OCI-LY7 (cell line): Measurements from ENCODE around the gene RAD51. TPM values are rescaled to one million over a fixed set of nuclear protein-coding genes. Genes with fewer than 3 reads are reported as not detected.

ENCODE experiments used
- Bru-seq: library from RNA; stranded (reverse); fragments of 400-500 nt; gene quantifications from one replicate; lab custom pipeline; 2021; lab: Mats Ljungman, UMichigan
- BruChase-seq, 2 experiments: library from RNA; stranded (reverse); fragments of 400-500 nt; gene quantifications; one replicate each; lab custom pipeline; 2021; lab: Mats Ljungman, UMichigan
- BruUV-seq: library from RNA; stranded (reverse); fragments of 400-500 nt; replicated peaks from 2 replicates; lab custom pipeline; 2021; lab: Mats Ljungman, UMichigan
- CTCF ChIA-PET: fragments of 300-600 bp; sonication (Branson Sonifier 250); formaldehyde crosslinking; loops from one replicate; lab custom pipeline; 2022; ENCODE audit warnings: antibody characterized with exemption; ENCODE audit not compliant: unreplicated experiment; lab: Charles Lee
- POLR2A ChIA-PET: fragments of 300-600 bp; sonication (Branson Sonifier 250); formaldehyde crosslinking; loops from one replicate; lab custom pipeline; 2022; ENCODE audit warnings: antibody characterized with exemption; lab: Charles Lee
- DNase-seq: peaks from one replicate; pipeline ENCODE4 v3.0.0-alpha.2; 2015; ENCODE audit warnings: low spot score
- H2AFZ ChIP-seq: fragments of 200-600 bp; sonication (generic), shearing (Covaris generic); 2 replicates; pipeline ENCODE4 v1.6.1; 2014; ENCODE audit warnings: mild to moderate bottlenecking, antibody characterized with exemption, low read length, moderate library complexity
- H3K27ac ChIP-seq: fragments of 200-600 bp; sonication (generic); 2 replicates; pipeline ENCODE4 v1.5.1; 2014; ENCODE audit warnings: mixed run types, low read depth, mild to moderate bottlenecking, moderate library complexity, low read length, inconsistent platforms; ENCODE audit not compliant: poor library complexity, severe bottlenecking
- H3K36me3 ChIP-seq: fragments of 200-600 bp; sonication (generic); 2 replicates; pipeline ENCODE4 v1.6.1; 2014; ENCODE audit warnings: mild to moderate bottlenecking, antibody characterized with exemption, low read length, moderate library complexity, mixed read lengths; ENCODE audit not compliant: insufficient read depth
- H3K4me1 ChIP-seq: fragments of 200-600 bp; sonication (generic); 2 replicates; pipeline ENCODE4 v1.5.1; 2014; ENCODE audit warnings: mild to moderate bottlenecking, low read length; ENCODE audit not compliant: insufficient read depth, poor library complexity, severe bottlenecking
- H3K4me2 ChIP-seq: fragments of 200-600 bp; sonication (generic); 2 replicates; pipeline ENCODE4 v1.6.1; 2014; ENCODE audit warnings: mild to moderate bottlenecking, low read length
- H3K4me3 ChIP-seq: fragments of 200-600 bp; sonication (generic); 2 replicates; pipeline ENCODE4 v1.5.1; 2014; ENCODE audit warnings: mild to moderate bottlenecking, low read depth, low read length; ENCODE audit not compliant: poor library complexity, severe bottlenecking
- H3K79me2 ChIP-seq: fragments of 200-600 bp; sonication (generic); 2 replicates; pipeline ENCODE4 v1.6.1; 2016; ENCODE audit warnings: low read depth, mild to moderate bottlenecking, low read length, moderate library complexity, mixed read lengths; ENCODE audit not compliant: insufficient read depth
- H3K9me2 ChIP-seq: fragments of 200-600 bp; sonication (generic); 2 replicates; pipeline ENCODE4 v1.6.1; 2016; ENCODE audit warnings: mild to moderate bottlenecking, low read length, mixed read lengths; ENCODE audit not compliant: insufficient read depth
- H3K9me3 ChIP-seq: fragments of 200-600 bp; sonication (generic); 2 replicates; pipeline ENCODE4 v1.6.1; 2014; ENCODE audit warnings: mild to moderate bottlenecking, mixed run types, low read length, mixed read lengths
- H4K20me1 ChIP-seq: fragments of 200-600 bp; sonication (generic); 2 replicates; pipeline ENCODE4 v1.6.1; 2014; ENCODE audit warnings: mild to moderate bottlenecking, antibody characterized with exemption, low read length, moderate library complexity, mixed read lengths; ENCODE audit not compliant: insufficient read depth
- CTCF ChIP-seq: fragments of 200-600 bp; sonication (generic); conservative IDR thresholded peaks from 2 replicates; pipeline ENCODE4 v1.5.1; 2014; ENCODE audit warnings: mild to moderate bottlenecking, antibody characterized with exemption, low read length, moderate library complexity, mixed read lengths
- EZH2phosphoT487 ChIP-seq: fragments of 200-600 bp; sonication (generic); IDR thresholded peaks from 2 replicates; pipeline ENCODE4 v1.6.1; 2018; ENCODE audit warnings: low read depth, borderline replicate concordance, mild to moderate bottlenecking, mixed run types, antibody characterized with exemption, low read length, moderate library complexity, mixed read lengths
- intact Hi-C: fragments of 100-400 bp; cut with micrococcal nuclease; formaldehyde crosslinking; loops from one replicate; pipeline ENCODE4 v1.10.0; 2022; ENCODE audit not compliant: unreplicated experiment
- long read RNA-seq: library from polyadenylated mRNA; stranded (forward); transcript quantifications from one replicate; pipeline ENCODE4 v2.0.0, GENCODE V29; 2022
- total RNA-seq, 2 experiments: library from RNA; depleted of rRNA in 1 of 2; stranded (reverse); fragments of >200 nt in 1 of 2; shearing (Covaris generic) in 1 of 2; gene quantifications; 2 replicates each; pipeline ENCODE4 v1.2.3, GENCODE V29; 2014 to 2022

RAD51 gene
- total RNA-seq (2014; rRNA removed; shearing (Covaris generic)), result 45.8 and 61.9 TPM in 2 replicates
- 86.8 and 107 TPM in 2 replicates for total RNA-seq (2022)
- percentile 88 among the genes with signal in this experiment for Bru-seq, nascent RNA
- BruChase-seq, experiment 1, labeled RNA remaining after a 6-hour chase, result percentile 85 among the genes with signal in this experiment
- BruChase-seq, experiment 2, labeled RNA remaining after a 2-hour chase, result percentile 93 among the genes with signal in this experiment
- long read RNA-seq, transcript RAD51-201 (10 exons, 2,449 nt), result major isoform, 158 of 205 reads
- long read RNA-seq, partial matches to known transcripts, result 5 of 205 reads
- long read RNA-seq, other reads (novel, unspliced or antisense), result 39 of 205 reads

- H2AFZ ChIP-seq, result peak within 1 kb of the TSS; percentile 71
- ChIA-PET CTCF (interaction anchor here (0.6 to 0.9 kb wide), 2 partner anchors 71 to 126 kb away, joined by 3 to 6 read pairs; partner anchors contain the start of gene RPUSD2), POLR2A (interaction anchor here (0.6 to 2.5 kb wide), 16 partner anchors 9 to 137 kb away, joined by 3 to 14 read pairs (median 3); partner anchors contain the start of genes CCDC32, KNL1 and ZFYVE19)
Measured at GRCh38 chr15:40694688-40695468, at the start of gene RAD51. Gene RAD51 (plus strand): TSS chr15:40695174. CDS start chr15:40698759, 3,585 bp downstream.

GRCh38 chr15:40647523-40647922 lies 47.5 kb upstream of the RAD51 start:
- no peaks in the 10 kb centered on the region for H3K79me2 ChIP-seq
- CTCF ChIA-PET, result no interaction called here
- no peak for TF ChIP-seq CTCF
- TF ChIP-seq EZH2phosphoT487, result no peak
- BruUV-seq, result no TSS peak
- no peaks in the 10 kb centered on the region for H3K4me1 ChIP-seq
- POLR2A ChIA-PET, result interaction anchor here (0.7 to 1.4 kb wide), 3 partner anchors 18 to 72 kb away, joined by 3 to 7 read pairs (median 3); no protein-coding TSS in a partner anchor
- H2AFZ ChIP-seq, result no peak overlapping the region
- H3K9me3 ChIP-seq, result no peaks in the 10 kb centered on the region
- peaks cover 86% of the 10 kb centered on the region for H3K36me3 ChIP-seq
- intact Hi-C loops, result no loop called here
- no peaks in the 10 kb centered on the region for H4K20me1 ChIP-seq
- DNase-seq, result no peak
- H3K27ac ChIP-seq, result no peak overlapping the region
- H3K4me2 ChIP-seq, result no peak overlapping the region
- no peaks in the 10 kb centered on the region for H3K9me2 ChIP-seq
- no peak overlapping the region for H3K4me3 ChIP-seq

More at GRCh38 chr15:40694688-40695468, at the start of gene RAD51:
- intact Hi-C loops, result loop anchor here (2.0 to 5.0 kb wide), 2 partner anchors 74 to 197 kb away; partner anchors contain the start of genes C15orf62 and VPS18
- Histone ChIP-seq H3K27ac (peak within 1 kb of the TSS; percentile 89), H3K4me2 (peak within 1 kb of the TSS; percentile 88), H3K9me3 (no peaks in the 10 kb centered on the region), H3K79me2 (peaks cover 36% of the 10 kb centered on the region), H3K36me3 (peaks cover 43% of the 10 kb centered on the region), H3K9me2 (no peaks in the 10 kb centered on the region), H3K4me1 (peaks cover 26% of the 10 kb centered on the region), H4K20me1 (peaks cover 8% of the 10 kb centered on the region), H3K4me3 (peak within 1 kb of the TSS; percentile 94)
- no TSS peak for BruUV-seq
- peak; percentile 96 for DNase-seq
- TF ChIP-seq EZH2phosphoT487, result no peak
- no peak for TF ChIP-seq CTCF
